ENCODE results near the gene LPCAT2. TPM values are rescaled to one million over a fixed set of nuclear protein-coding genes. Genes with fewer than 3 reads are reported as not detected.

Gene LPCAT2
- total and polyA plus RNA-seq, 2 donors (not counting 3 experiments of a cell fraction or from before 2014, with no cell fraction given), result 64.5 to 72.9 TPM

GRCh38 chr16:55508271-55508921 lies 476 bp upstream of the LPCAT2 start:
- H3K4me1 ChIP-seq (ENCODE audit: control insufficient read depth, extremely low read depth, insufficient read depth, low read length), result peaks cover 16% of the 10 kb centered on the region
- FAIRE-seq, result no peak
- no peaks in the 10 kb centered on the region for H3K9me3 ChIP-seq (replicated peaks; ENCODE audit: control insufficient read depth, insufficient read depth, low read length)
- peaks cover 3% of the 10 kb centered on the region for H4K20me1 ChIP-seq (replicated peaks; ENCODE audit: control insufficient read depth, extremely low read depth, insufficient read depth, low read length)
- ChIA-PET POLR2A (no interaction called here), CTCF (no interaction called here)
- no peaks in the 10 kb centered on the region for H3K27me3 ChIP-seq (ENCODE audit: control insufficient read depth in 2 of 2, insufficient read depth in 2 of 2, low read length in 2 of 2)
- no peak for DNase-seq (ENCODE audit: low read depth, low spot score)
- peaks cover 39% of the 10 kb centered on the region for H3K79me2 ChIP-seq (ENCODE audit: control insufficient read depth, insufficient read depth, low read length)
- intact Hi-C loops (cut with micrococcal nuclease), result loop anchor here (2.0 kb wide), 1 partner anchor 44 kb away; no protein-coding TSS in a partner anchor
- dilution Hi-C loops (cut with MboI; ENCODE audit: extremely low pct_ligation_motif_present, low sequenced_read_pairs), result no loop called here
- BruUV-seq (replicated peaks), result no TSS peak
- H3K4me3 ChIP-seq (replicated peaks in 1 of 3; ENCODE audit: insufficient read depth in 1 of 3, low read depth in 1 of 3, low read length in 3 of 3), result peak overlapping the region in 1 of 3 experiments; percentile 94
- H3K9me1 ChIP-seq (replicated peaks; ENCODE audit: control insufficient read depth, extremely low read depth, insufficient read depth, low read length), result no peaks in the 10 kb centered on the region
- H3K4me2 ChIP-seq (ENCODE audit: insufficient read depth, low read length), result no peak overlapping the region
- H3K36me3 ChIP-seq (ENCODE audit: control insufficient read depth in 2 of 2, extremely low read depth in 1 of 2, insufficient read depth in 2 of 2, low read length in 2 of 2), result peaks cover 35 to 36% of the 10 kb centered on the region in 2 experiments
- no peak overlapping the region for H3K27ac ChIP-seq (ENCODE audit: insufficient read depth, low read depth, low read length)
- H2AFZ ChIP-seq (ENCODE audit: low read depth, low read length), result no peak overlapping the region
- TF ChIP-seq GATA2 (IDR thresholded peaks at IDR 0.05; ENCODE audit: insufficient read depth, insufficient read length, low read depth, low read length) (no peak), POLR2A (IDR thresholded peaks at IDR 0.05; ENCODE audit: low read depth, low read length) (no peak), MAX (IDR thresholded peaks at IDR 0.05; ENCODE audit: insufficient read depth, insufficient read length) (no peak), FOS (IDR thresholded peaks at IDR 0.05; ENCODE audit: borderline replicate concordance, insufficient read depth, low read length) (no peak), EZH2 (IDR thresholded peaks at IDR 0.05; ENCODE audit: borderline replicate concordance, low read depth, low read length, severe bottlenecking) (no peak), POLR2AphosphoS5 (IDR thresholded peaks at IDR 0.05; ENCODE audit: insufficient read depth, low read depth, low read length) (no peak), JUN (IDR thresholded peaks at IDR 0.05; ENCODE audit: borderline replicate concordance, insufficient read depth, insufficient read length, low read depth) (no peak), CTCF (IDR thresholded peaks at IDR 0.05; ENCODE audit: extremely low read depth in 1 of 2, insufficient read depth in 1 of 2, low read depth in 1 of 2, low read length in 2 of 2) (no peak), MYC (IDR thresholded peaks at IDR 0.05; ENCODE audit: low read depth, low read length) (no peak)
- no peak overlapping the region for H3K9ac ChIP-seq (replicated peaks; ENCODE audit: extremely low read depth, insufficient read depth, low read length)
